AG08396 (cell line): Measurements from ENCODE around the gene GLIS1.

Experiments used
- DNase-seq: peaks from one replicate; pipeline ENCODE4 v3.0.0; 2012; ENCODE audit warnings: low spot score, mixed read lengths

The GLIS1 gene

GRCh38 chr1:53462769-53463501 lies 276.0 kb downstream of the GLIS1 start:
- no peak for DNase-seq

GRCh38 chr1:53462193-53462592 lies 276.8 kb downstream of the GLIS1 start:
- no peak for DNase-seq

- DNase-seq: no peak
Observed at GRCh38 chr1:53461323-53462044, 277.5 kb downstream of the GLIS1 start.

GRCh38 chr1:53460666-53461322 lies 278.2 kb downstream of the GLIS1 start:
- no peak for DNase-seq

GRCh38 chr1:53460211-53460634 lies 278.7 kb downstream of the GLIS1 start:
- no peak for DNase-seq

GRCh38 chr1:53459321-53460175 lies 279.4 kb downstream of the GLIS1 start, which contains the start of gene DMRTB1:
DMRTB1 (plus strand) TSS chr1:53459399; CDS start chr1:53459454, 55 bp downstream.
- DNase-seq: no peak

- DNase-seq: no peak
Observed at GRCh38 chr1:53458634-53459033, 280.3 kb downstream of the GLIS1 start.
